Measurements from ENCODE around the gene PRKAR1B. TPM values are rescaled to one million over a fixed set of nuclear protein-coding genes. Genes with fewer than 3 reads are reported as not detected.

PRKAR1B gene
- total and polyA plus RNA-seq, 7 donors, result 9.5 to 26.6 (median 11.4) TPM

GRCh38 chr7:772861-773621 is 46.0 kb upstream of the PRKAR1B start:
- no peak for DNase-seq
- no peak for TF ChIP-seq POLR2A (IDR thresholded peaks at IDR 0.05)
- no peak for TF ChIP-seq POLR2AphosphoS5 (IDR thresholded peaks at IDR 0.05)
- TF ChIP-seq EP300 (IDR thresholded peaks at IDR 0.05), result no peak
- TF ChIP-seq, protein P1, sequence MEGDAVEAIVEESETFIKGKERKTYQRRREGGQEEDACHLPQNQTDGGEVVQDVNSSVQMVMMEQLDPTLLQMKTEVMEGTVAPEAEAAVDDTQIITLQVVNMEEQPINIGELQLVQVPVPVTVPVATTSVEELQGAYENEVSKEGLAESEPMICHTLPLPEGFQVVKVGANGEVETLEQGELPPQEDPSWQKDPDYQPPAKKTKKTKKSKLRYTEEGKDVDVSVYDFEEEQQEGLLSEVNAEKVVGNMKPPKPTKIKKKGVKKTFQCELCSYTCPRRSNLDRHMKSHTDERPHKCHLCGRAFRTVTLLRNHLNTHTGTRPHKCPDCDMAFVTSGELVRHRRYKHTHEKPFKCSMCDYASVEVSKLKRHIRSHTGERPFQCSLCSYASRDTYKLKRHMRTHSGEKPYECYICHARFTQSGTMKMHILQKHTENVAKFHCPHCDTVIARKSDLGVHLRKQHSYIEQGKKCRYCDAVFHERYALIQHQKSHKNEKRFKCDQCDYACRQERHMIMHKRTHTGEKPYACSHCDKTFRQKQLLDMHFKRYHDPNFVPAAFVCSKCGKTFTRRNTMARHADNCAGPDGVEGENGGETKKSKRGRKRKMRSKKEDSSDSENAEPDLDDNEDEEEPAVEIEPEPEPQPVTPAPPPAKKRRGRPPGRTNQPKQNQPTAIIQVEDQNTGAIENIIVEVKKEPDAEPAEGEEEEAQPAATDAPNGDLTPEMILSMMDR (IDR thresholded peaks at IDR 0.05), result no peak
- Histone ChIP-seq H3K27ac (peak overlapping the region in 3 of 4 donors; percentile 82 to 87 (median 87)), H3K4me1 (peaks cover 4 to 34% (median 29%) of the 10 kb centered on the region in 4 donors), H3K27me3 (no peaks in the 10 kb centered on the region), H3K36me3 (peaks cover 0 to 41% (median 7%) of the 10 kb centered on the region in 4 donors), H3K4me3 (no peak overlapping the region), H3K9me3 (no peaks in the 10 kb centered on the region)
- WGBS, 2 donors, result 96% methylated on average over 32 of the region's 32 CpGs
- intact Hi-C loops (cut with DNase I), result loop anchor here (1.0 kb wide), 1 partner anchor 109 kb away; no protein-coding TSS in a partner anchor

DNA sequence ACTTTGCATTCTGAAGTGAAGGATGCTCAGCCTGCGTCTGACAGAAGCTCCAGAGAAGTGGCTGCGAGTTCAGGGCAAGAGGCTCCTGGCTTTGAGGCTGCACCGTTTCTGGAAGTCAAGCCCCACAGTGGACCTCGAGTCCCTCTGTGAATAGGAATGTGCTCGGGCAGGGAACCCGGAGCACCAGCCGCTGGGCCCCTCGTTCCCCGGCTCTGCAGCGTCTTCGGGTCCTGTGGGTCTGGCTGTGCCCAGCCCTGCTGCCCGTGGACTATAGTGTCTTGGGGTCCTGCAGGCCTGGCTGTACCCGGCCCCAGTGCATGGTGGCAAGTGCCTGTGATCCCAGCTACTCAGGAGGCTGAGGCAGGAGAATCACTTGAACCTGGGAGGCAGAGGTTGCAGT is 45.3 kb upstream of the PRKAR1B start:
- Histone ChIP-seq H3K9me3 (no peaks in the 10 kb centered on the region), H3K4me1 (peaks cover 4 to 34% (median 29%) of the 10 kb centered on the region in 4 donors), H3K36me3 (peaks cover 0 to 37% (median 7%) of the 10 kb centered on the region in 4 donors), H3K4me3 (no peak overlapping the region), H3K27ac (peak overlapping the region; percentile 82 to 87 (median 86)), H3K27me3 (no peaks in the 10 kb centered on the region)
- no peak for TF ChIP-seq POLR2AphosphoS5 (IDR thresholded peaks at IDR 0.05)
- TF ChIP-seq, protein P1 (IDR thresholded peaks at IDR 0.05), result no peak
- TF ChIP-seq POLR2A (IDR thresholded peaks at IDR 0.05), result no peak
- no peak for TF ChIP-seq EP300 (IDR thresholded peaks at IDR 0.05)
- WGBS, 2 donors, result 97% methylated on average over 13 of the region's 13 CpGs
- no peak for DNase-seq
- intact Hi-C loops (cut with DNase I), result no loop called here

DNA sequence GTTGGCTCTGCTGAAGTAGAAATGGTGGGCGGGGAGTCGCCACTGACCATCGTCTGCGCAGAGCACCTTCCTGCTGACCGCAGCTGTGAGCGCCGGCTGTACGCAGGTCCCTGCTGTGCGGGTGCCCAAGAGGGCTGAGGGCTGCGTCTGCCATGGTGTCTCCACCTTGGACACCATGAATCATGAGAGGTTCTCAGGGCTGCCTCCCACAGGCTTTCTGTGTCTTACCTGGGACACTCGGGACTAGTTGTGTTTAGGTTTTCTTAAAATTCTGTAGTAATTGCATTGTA is 44.9 kb upstream of the PRKAR1B start:
- Histone ChIP-seq H3K4me1 (peaks cover 4 to 34% (median 29%) of the 10 kb centered on the region in 4 donors), H3K27ac (peak overlapping the region; percentile 82 to 87 (median 86)), H3K27me3 (no peaks in the 10 kb centered on the region), H3K4me3 (peak overlapping the region in 1 of 4 donors; percentile 6), H3K9me3 (no peaks in the 10 kb centered on the region), H3K36me3 (peaks cover 0 to 33% (median 7%) of the 10 kb centered on the region in 4 donors)
- no peak for DNase-seq
- 88 to 96% methylated on average over 11 of the region's 11 CpGs for WGBS, 2 donors
- TF ChIP-seq, protein P1 (IDR thresholded peaks at IDR 0.05), result no peak
- peak in 1 of 4 donors; percentile 1 for TF ChIP-seq POLR2AphosphoS5 (IDR thresholded peaks at IDR 0.05)
- no peak for TF ChIP-seq EP300 (IDR thresholded peaks at IDR 0.05)
- no peak for TF ChIP-seq POLR2A (IDR thresholded peaks at IDR 0.05)
- intact Hi-C loops (cut with DNase I), result no loop called here

GRCh38 chr7:771234-772004 is 44.3 kb upstream of the PRKAR1B start:
- H3K9me3 ChIP-seq, result no peaks in the 10 kb centered on the region
- peak overlapping the region in 3 of 4 donors; percentile 4 to 14 (median 6) for H3K4me3 ChIP-seq
- peak; percentile 96 for DNase-seq
- H3K27ac ChIP-seq, result peak overlapping the region; percentile 82 to 87 (median 86)
- WGBS, 2 donors, result 27 to 52% methylated on average over 24 of the region's 24 CpGs
- peaks cover 0 to 31% (median 4%) of the 10 kb centered on the region in 4 donors for H3K36me3 ChIP-seq
- intact Hi-C loops (cut with DNase I), result loop anchor here (2.0 kb wide), 2 partner anchors 39 to 255 kb away; no protein-coding TSS in a partner anchor
- H3K4me1 ChIP-seq, result peaks cover 4 to 34% (median 29%) of the 10 kb centered on the region in 4 donors
- TF ChIP-seq EP300 (IDR thresholded peaks at IDR 0.05) (peak in 3 of 4 donors; percentile 72 to 82 (median 76)), POLR2A (IDR thresholded peaks at IDR 0.05) (no peak), POLR2AphosphoS5 (IDR thresholded peaks at IDR 0.05) (peak; percentile 65 to 82 (median 80))
- TF ChIP-seq, protein P1 (IDR thresholded peaks at IDR 0.05), result no peak
- H3K27me3 ChIP-seq, result no peaks in the 10 kb centered on the region

Data from sigmoid colon (tissue), 7 donors.